DMS114 treated with DMSO at 0.1 percent for 48 hours (cell line): ENCODE data around the gene FZR1.
"Not testable (repeated sequence)": the region's sequence is repeated elsewhere in the genome, so short reads cannot be mapped to it uniquely, and the experiment has no call there.

ENCODE experiments used
- DNase-seq: peaks from one replicate; lab custom pipeline; 2025; ENCODE audit not compliant: unreplicated experiment; lab: John Stamatoyannopoulos, UW

Gene FZR1

DNA sequence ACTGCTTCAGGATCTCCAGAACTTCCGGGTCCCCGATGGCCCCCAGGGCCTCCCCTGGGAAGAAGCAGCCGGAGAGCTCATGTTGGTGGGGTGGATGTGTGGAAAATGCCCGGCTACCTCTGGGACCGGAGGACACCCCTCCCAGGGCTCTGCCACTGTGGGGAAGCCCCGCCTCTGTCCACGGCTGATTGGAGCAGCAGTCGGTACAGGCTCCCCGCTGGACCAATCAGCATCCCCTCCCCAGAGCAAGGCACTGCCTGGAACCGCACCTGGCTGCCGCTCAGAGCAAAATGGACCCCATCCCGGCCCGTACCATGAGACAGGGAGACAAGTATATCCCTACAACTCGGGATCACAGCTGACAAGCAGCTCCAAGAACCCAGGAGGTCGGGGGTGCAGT lies 12.1 kb upstream of the FZR1 start:
- DNase-seq, result no peak

- no peak for DNase-seq
These were observed 11.6 kb upstream of the FZR1 start for GRCh38 chr19:3494559-3494958.

DNA sequence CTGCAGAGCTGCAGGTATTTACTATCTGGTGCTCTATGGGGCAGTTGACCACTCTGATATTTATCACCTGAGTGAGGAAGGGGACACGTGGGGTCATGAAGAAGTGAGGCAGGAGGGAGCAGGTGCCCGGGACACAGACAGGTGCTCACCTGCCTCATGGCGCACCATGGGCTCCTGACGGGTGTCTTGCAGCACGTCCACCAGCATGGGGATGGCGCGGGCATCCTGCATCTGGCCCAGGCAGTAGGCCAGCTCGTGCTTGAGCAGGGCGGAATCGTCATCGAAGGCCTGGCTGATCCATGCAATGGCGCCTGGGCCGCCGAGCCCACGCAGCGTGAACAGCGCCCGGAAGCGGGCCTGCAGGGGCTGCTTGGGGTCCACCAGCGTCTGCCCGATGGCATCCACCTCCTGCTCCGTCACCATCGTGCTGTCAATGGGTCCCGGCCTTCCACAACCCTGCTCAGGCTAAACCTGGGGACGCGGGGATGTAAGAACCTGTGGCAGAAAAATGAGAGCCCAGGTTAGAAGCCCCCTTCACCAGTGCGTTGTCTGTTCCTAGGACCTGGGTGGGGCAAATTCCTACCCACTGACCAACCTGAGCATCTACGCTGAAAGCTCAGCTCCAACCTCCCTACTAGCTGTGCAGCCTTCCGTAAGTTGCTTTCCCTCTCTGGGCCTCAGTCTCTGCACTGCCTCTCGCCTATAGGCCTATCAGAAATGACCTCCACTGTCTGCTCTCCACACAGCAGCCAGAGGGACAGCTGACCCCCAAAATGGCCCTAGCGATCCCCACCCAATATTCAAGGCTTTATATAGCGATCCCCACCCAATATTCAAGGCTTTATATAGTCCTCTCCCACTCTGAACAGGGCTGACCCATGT lies 9.5 kb upstream of the FZR1 start:
- DNase-seq, result no peak

DNA sequence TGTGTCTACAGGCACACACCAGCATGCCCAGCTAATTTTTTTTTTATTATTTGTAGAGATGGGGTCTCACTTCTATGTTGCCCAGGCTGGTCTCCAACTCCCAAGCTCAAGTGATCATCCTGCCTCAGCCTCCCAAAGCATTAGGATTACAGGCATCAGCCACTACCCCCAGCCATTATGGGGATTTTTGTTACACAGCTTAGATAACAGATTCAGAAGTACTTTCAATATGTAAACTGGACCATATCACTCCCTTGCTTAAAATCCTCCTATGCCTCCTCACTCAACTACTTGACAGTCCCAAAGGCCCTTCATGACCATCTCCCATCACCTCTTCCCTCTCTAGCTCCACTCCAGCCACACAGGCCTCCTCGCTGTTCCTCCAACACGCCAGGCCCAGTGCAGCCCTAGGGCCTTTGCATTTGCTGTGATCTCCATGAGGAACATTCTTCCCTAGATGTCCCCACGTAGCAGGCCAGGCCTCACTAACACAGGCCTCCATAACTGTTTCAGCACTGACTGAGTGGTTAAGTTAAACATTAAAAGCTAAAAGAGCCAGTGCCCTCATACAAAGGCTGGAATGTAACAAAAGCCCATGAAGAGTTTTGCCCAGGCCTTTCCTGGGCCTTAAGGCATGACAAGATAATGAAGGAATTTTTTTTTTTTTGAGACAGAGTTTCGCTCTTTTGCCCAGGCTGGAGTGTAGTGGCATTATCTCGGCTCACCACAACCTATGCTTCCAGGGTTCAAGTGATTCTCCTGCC lies 8.2 kb upstream of the FZR1 start:
- no peak for DNase-seq

DNA sequence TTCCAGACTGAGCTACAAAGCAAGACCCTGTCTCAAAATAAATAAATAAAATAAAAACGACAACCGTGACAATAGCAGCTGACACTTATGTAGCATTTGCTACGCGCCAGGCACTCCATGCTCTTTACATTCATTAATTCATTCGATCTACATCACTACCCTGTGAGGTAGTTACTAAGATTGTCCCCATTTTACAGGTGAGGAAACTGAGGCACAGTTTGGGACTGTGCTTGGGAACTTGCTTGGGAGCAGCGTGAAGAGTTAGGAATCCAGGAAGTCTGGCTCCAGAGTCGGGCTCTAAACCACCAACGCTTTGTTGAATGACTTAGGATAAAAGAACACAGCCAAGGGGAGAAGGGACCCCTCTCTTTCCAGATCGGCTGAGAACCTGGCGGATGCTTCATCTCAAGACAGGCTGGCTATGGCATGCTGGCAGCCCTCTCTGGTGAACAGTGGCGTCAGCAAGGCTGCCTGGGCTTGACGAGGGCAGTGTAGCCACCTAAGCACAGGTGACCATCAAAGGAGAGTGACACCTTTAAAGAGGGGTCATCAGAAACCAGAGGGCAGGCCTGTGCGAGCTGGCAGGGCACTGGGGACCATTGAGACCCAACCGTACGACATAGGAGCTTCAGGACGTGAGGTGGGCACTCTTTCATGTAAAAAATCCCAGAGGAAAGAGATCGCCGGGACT lies 6.2 kb upstream of the FZR1 start:
- DNase-seq, result no peak

GRCh38 chr19:3500429-3501101 lies 5.5 kb upstream of the FZR1 start, which contains the start of gene DOHH:
Gene DOHH, minus strand, starts transcription at chr19:3500674. Its CDS starts 3,860 bp downstream, at chr19:3496814.
- peak; percentile 88 for DNase-seq

DNA sequence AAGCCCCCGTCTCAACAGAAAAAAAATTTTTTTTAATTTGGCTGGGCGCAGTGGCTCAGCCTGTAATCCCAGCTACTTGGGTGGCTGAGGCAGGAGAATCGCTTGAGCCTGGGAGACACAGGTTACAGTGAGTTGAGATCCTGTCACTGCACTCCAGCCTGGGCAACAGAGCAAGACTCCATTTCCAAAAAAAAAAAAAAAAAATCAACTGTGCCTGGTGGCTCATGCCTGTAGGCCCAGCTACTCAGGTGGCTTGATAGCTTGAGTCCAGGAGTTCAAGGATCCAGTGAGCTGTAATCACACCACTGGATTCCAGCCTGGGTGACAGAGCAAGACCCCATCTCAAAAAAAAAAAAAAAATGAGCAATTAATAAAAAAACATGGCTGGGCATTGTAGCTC lies 4.3 kb upstream of the FZR1 start:
- DNase-seq, result no peak

- no peak for DNase-seq
These were observed 3.0 kb upstream of the FZR1 start for GRCh38 chr19:3503036-3503572.

DNA sequence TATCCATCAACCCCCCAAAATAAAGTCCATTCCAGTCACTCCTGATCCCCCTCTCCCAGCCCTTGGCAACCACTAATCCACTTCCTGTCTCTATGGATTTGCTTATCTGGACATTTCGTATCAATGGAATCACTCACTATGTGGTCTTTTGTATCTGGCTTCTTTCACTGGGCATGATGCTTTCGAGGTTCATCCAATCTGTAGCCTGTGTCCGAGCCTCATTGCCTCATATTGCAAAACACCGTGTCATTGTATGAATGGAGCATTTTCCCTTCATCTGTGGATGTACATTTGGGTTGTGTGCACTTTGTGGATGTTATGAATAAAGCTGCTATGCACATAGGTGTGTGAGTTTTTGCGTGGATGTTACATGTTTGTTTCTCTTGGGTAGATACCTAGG lies 1.4 kb upstream of the FZR1 start:
- no peak for DNase-seq

- DNase-seq, result no peak
These were observed 551 bp downstream of the FZR1 start for GRCh38 chr19:3506384-3507340.

DNA sequence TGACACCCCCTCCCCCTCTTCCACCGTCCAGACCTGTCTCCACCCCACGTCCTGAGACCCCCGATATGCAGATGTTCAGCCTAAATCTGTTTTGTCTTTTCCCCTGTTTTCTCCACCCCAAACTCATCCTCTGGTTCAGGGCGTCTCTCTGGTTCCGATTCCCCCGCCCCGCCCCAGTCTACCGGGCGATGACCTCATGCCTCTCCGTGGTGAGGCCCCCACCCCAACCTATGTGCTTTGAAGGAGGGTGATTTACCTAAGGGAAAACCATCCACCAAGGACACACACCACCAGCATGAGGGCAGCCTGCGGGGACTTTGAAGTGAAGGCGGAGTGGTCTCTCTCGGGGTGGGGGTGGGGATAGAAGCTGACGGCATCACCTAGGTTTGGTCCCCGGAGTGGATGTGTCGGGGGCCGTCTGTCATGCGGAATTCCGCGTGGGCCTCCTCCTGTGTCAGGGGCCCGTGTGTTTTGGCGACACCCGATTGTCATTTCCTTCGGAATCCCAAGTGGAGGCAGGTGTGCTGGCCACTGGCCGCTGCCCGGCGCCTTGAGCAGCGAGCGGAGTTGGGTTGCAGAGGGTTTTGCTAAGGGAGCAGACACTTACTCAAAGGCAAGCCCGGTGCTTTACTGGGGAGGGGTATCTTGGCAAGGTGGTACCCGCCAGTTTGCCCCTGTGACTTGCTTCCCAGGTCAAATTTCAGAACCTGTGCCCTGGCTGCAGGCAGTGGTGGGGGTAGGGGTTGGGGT lies 1.4 kb downstream of the FZR1 start:
- DNase-seq, result no peak

DNA sequence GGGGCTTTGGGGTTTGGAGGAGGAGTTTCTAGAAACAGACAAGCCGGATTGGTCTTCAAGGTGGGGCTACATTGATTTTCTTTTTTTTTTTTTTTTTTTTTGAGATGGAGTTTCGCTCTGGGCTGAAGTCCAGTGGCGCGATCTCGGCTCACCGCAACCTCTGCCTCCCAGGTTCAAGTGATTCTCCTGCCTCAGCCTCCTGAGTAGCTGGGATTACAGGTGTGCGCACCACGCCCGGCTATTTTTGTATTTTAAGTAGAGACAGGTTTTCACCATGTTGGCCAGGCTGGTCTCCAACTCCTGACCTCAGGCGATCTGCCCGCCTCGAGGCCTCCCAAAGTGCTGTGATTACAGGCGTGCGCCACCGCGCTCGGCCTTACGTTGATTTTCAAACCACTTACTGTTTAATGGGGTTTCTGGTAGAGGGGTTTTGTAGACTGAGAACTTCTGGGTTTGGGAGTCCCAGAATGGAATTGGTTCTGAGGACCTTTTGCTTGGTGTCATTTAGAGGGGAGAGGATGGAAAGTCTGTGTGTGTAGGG lies 2.1 kb downstream of the FZR1 start:
- DNase-seq, result not testable (repeated sequence)

GRCh38 chr19:3508771-3509535 lies 2.8 kb downstream of the FZR1 start:
- no peak for DNase-seq

- DNase-seq, result no peak
These were observed 3.5 kb downstream of the FZR1 start for GRCh38 chr19:3509566-3509989.

DNA sequence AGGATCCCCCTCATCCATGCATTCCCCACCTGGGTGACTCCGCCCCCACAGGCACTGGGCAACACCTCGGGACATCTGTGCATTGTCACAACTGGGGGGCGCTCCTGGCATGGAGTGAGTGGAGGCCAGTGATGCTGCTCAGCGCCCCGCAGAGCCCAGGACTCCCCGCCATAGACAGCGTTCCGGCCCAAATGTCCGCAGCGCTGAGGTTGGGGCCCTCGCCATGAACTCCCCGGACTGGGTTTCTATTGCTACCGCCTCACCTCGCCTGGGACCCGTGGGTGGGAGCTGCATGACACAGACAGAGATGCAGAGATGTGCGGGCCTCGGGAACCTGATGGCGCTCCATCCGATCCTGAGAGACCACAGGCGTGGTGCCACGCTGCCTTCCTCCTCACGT lies 4.6 kb downstream of the FZR1 start:
- DNase-seq, result no peak

GRCh38 chr19:3511506-3512251 lies 5.6 kb downstream of the FZR1 start:
- no peak for DNase-seq

- no peak for DNase-seq
These were observed 6.6 kb downstream of the FZR1 start for GRCh38 chr19:3512562-3513228.
